ENCODE data around the gene AJM1.
"Not testable (repeated sequence)": the region's sequence is repeated elsewhere in the genome, so short reads cannot be mapped to it uniquely, and the experiment has no call there.

The AJM1 gene

DNA sequence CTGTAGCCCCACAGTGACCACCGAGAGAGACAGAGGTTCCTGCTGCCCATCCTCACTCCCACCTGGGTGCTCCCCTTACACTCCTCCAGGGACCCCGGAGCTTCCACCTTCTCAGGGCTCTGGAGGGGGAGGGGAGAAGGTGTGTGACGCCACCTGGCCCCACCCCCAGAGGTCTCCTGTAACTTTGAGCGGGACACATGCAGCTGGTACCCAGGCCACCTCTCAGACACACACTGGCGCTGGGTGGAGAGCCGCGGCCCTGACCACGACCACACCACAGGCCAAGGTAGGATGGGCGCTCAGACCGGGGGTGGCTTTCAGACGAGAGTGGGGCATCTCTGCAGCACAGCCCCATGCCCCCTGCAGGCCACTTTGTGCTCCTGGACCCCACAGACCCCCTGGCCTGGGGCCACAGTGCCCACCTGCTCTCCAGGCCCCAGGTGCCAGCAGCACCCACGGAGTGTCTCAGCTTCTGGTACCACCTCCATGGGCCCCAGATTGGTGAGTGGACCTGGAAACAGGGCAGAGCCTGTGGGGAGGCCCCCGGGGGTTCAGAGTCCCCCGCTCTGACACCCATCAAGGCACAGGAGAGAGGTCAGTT is 14.4 kb downstream of the AJM1 start:
- DNase-seq (ENCODE audit: low read depth): no peak

GRCh38 chr9:136857166-136857565 is 14.9 kb downstream of the AJM1 start:
- DNase-seq (ENCODE audit: low read depth): no peak

DNA sequence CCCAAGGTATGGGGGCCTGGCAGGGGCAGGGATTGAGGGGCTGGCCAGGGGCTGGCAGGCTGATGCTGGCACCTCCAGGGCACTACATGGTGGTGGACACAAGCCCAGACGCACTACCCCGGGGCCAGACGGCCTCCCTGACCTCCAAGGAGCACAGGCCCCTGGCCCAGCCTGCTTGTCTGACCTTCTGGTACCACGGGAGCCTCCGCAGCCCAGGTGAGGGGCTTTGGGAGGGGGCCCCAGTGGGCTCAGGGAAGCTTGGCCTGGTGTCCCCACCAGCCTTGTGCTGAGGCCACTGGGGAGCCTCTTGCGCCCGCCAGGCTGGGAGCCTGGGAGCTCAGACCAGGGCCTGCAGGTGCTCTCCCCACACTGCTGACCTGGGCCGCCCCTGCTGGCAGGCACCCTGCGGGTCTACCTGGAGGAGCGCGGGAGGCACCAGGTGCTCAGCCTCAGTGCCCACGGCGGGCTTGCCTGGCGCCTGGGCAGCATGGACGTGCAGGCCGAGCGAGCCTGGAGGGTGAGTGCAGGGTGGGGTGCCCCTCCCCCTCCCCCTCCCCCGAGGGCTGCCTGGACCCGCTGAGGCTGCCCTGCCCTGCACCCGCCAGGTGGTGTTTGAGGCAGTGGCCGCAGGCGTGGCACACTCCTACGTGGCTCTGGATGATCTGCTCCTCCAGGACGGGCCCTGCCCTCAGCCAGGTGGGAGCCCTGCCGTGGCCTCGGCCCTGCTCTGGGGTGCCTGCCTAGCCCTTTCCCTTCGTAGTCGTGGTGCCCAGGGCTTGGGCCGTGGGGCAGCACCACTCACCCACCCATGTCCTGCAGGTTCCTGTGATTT is 15.5 kb downstream of the AJM1 start:
- no peak for DNase-seq (ENCODE audit: low read depth)

GRCh38 chr9:136858452-136858843 is 16.2 kb downstream of the AJM1 start:
- no peak for DNase-seq (ENCODE audit: low read depth)

GRCh38 chr9:136858844-136859757 is 16.8 kb downstream of the AJM1 start:
- no peak for DNase-seq (ENCODE audit: low read depth)

GRCh38 chr9:136860529-136860928 is 18.3 kb downstream of the AJM1 start:
- no peak for DNase-seq (ENCODE audit: low read depth)

GRCh38 chr9:136860933-136861873 is 18.9 kb downstream of the AJM1 start:
- DNase-seq (ENCODE audit: low read depth): no peak

DNA sequence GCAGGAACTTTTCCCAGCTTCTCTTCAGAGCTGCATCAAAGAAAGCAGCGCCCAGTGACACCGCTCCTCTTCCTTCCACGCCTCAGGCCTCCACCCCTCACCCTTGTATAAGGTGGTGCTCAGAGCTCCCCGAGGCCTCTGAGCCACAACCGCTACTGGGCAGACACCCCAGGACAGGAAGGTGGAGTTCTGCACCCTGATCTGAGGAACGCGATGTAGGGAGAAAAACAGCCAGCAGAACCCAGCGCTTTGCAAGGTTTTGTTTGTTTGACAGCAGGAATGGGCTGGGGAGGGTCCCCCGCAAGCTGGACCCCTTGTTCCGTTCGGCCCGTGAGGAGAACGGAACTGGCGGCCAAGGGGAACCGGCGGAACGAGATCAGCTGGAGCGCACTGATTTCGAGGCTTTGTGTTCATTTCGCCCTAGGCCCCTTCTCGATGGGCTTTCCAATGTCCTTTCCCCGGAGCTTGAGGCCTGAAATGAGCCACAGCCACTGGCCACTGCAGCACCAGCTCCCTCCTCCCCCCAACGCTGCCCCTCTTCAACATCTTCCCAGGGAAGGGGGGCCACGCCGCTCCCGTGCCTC is 19.7 kb downstream of the AJM1 start:
- DNase-seq (ENCODE audit: low read depth): no peak

DNA sequence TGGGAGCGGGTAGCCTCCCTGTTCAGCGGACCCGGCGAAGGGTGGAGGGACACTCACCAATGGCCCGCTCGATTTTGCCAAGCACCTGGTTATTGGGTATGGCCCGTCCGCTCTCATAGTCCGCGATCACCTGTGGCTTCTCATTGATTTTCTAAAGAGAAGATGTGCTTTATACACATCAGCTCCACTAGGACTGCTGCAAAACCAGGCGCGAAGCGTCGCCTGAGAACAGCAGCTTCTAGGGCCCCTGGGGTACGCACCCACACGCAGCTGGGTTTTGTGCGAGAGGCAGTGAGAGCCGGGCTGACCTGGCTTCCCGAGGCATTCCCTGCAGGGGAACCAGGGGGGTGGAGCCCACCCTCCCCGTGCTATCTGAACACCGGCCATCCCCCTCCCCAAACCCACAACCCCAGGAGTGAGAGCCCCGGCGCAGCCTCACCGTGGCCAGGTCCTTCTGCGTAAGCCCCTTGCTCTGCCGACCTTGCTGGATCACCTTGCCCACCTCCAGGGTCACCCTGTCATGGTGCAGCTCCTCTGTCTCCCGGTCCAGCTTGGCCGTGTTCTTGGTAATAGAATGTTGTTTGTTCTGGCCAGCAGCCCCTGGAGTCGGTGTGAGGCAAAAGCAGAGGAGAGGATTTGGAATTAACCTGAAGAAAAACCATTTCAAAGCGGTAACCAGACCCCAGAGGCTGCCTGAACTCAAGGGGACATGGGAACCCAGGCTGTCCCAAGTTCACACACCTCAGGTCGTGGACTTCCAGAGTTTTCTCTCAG is 20.8 kb downstream of the AJM1 start:
- DNase-seq (ENCODE audit: low read depth): no peak

- DNase-seq (ENCODE audit: low read depth): no peak
Observed at GRCh38 chr9:136863623-136864273, 21.5 kb downstream of the AJM1 start.

GRCh38 chr9:136865041-136865767 is 22.9 kb downstream of the AJM1 start:
- DNase-seq (ENCODE audit: low read depth): no peak

- no peak for DNase-seq (ENCODE audit: low read depth)
Observed at GRCh38 chr9:136865768-136866103, 23.5 kb downstream of the AJM1 start.

DNA sequence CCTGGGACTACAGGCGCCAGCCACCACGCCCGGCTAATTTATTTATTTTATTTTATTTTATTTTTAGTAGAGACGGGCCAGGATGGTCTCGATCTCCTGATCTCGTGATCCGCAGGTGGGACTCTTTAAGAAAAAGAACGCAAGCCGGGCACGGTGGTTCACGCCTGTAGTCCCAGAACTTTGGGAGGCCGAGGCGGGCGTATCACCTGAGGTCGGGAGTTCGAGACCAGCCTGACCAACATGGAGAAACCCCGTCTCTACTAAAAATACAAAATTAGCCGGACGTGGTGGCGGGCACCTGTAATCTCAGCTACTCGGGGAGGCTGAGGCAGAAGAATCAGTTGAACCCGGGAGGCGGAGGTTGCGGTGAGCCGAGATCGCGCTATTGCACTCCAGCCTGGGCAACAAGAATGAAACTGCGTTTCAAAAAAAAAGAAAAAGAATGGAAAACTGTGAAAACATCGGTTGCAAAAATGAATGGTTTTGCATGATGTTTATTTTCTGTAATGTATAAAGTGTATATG is 24.7 kb downstream of the AJM1 start:
- not testable (repeated sequence) for DNase-seq (ENCODE audit: low read depth)

GRCh38 chr9:136867480-136867879 is 25.2 kb downstream of the AJM1 start:
- DNase-seq (ENCODE audit: low read depth): no peak

GRCh38 chr9:136867917-136868316 is 25.6 kb downstream of the AJM1 start:
- DNase-seq (ENCODE audit: low read depth): no peak

DNA sequence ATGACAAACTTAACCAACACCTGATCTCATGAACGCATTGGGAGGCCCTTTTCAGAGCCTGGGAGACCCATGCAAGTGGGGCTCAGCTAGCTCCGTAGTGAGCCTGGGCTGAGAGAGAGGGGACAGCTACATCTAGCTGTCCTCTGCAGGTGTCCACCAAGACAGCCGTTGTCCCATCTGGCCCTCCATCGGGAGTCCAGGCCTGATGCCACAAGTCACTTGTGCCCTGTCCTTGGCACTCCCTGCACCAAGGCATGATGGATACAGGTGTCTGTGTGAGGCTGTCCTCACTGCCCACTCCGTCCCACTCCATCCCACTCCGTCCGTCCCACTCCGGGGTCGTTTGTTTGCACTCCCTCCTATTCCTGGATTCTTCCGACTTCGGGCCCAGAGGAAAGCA is 26.4 kb downstream of the AJM1 start:
- no peak for DNase-seq (ENCODE audit: low read depth)

GRCh38 chr9:136869611-136870010 is 27.3 kb downstream of the AJM1 start:
- DNase-seq (ENCODE audit: low read depth): not testable (repeated sequence)

- DNase-seq (ENCODE audit: low read depth): no peak
Observed at GRCh38 chr9:136875155-136875554, 32.9 kb downstream of the AJM1 start.

GRCh38 chr9:136876476-136876875 is 34.2 kb downstream of the AJM1 start:
- no peak for DNase-seq (ENCODE audit: low read depth)
